GM19351 (cell line): ENCODE data around the gene TSPAN3.

Source experiments
- ATAC-seq: cut with Tn5 transposase; IDR thresholded peaks from one replicate; pipeline ENCODE4 v1.9.1; 2021; ENCODE audit warnings: mild to moderate bottlenecking, moderate library complexity; ENCODE audit not compliant: unreplicated experiment

Gene TSPAN3

DNA sequence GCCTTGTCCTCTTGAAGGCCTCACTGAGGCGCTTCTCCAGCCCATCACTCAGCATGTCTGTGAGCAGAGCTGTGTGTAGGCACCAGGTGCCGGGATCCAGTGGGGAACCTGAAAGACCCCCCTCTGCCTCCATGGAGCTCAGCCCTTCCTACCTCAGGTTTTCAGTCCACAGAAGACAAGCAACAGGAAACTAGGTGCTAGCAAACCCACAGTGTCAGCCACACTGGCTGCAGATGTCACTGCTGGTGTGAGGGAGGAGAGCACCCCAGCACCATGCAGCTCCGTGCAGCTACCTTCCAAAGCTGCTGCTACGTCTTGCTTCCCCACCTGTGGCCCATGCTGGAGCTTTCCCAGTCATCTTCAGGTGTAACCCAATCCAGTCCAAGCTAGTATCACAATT is 58.0 kb downstream of the TSPAN3 start:
- no peak for ATAC-seq

DNA sequence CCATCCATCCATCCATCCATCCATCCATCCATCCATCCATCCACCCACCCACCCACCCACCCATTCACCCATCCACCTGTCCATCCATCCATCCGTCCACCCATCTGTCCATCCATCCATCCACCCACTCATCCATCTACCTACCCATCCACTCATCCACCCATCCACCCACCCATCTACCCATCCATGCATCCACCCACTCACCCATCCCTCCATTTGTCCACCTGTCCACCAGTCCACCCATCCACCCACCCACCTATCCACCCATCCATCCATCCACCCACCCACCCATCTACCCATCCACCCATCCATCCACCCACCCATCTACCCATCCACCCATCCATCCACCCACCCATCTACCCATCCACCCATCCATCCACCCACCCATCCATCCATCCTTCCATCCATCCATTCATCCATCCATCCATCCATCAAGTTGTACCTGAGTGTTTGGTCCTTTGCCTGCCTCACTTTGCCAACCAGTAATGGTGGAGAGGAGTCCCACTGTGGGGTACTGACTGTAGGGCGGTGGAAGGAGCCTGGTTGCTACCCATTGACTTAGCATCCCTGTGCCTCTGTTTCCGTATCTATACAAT is 58.7 kb downstream of the TSPAN3 start:
- ATAC-seq, result no peak

DNA sequence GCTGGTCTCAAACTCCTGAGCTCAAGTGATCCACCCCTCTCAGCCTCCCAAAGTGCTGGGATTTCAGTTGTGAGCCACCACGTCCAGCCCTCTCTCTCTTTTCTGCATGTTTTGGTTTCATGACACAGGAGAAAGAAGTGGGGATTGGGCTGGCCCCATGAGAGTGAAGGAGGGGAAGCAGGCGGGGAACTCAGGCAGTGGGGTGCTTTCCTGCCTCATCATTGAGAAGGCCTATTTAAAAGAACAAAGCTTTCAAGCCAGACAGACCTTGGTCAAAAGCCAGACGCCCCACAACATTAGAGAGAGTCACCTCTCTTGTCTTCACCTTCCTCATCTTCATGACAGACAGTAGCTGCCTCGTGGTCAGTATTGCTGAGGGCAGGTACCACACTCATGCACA is 60.1 kb downstream of the TSPAN3 start:
- ATAC-seq, result no peak

DNA sequence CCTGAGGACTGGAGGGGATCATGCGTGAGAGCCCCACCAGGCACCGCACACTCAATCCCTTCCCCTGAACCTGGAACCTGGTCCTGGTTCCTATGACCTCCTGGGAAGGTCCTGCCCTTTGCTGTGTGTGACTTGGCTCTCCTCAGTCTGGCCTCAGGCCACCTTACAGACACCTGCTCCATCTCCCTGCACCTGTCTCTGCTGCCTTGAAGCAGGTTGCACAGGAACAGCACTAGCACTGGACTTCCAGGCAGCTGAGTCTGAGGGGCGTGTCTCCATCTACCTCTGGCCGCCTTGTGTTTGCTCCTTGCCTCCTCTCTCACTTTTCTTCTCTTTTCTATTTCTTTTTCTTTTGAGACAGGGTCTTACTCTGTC is 60.6 kb downstream of the TSPAN3 start:
- no peak for ATAC-seq

DNA sequence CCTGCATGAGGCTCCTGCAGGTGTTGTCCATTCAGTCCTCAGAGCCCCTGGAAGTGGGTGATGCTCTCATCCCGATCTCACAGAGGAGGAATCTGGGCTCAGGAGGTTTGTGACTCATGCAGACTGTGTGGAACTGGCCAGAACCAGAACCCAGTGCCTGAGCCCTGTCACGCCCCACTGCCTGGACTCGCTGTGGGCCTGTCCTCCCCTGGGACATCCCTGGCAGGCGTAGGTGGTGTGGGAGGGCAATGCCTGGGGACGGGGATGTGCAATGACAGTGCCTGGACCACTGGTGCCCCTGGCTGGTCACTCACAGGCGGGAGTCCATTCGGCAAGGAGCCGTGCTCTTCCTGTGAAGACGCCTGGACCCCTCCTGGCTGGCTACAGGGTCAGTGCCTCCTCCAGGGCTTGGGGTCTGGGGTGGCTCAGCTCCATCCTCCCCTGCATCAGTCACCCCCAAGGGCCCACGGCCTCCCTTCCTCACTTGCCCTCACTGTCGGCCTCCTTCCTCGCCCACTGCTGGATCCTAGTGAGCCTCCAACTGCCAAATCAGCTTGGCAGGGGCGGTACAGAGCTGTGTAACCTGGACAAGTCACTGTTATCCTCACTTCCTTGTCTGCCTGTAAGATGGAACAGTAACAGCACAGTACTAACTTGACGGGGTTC is 61.1 kb downstream of the TSPAN3 start:
- no peak for ATAC-seq

DNA sequence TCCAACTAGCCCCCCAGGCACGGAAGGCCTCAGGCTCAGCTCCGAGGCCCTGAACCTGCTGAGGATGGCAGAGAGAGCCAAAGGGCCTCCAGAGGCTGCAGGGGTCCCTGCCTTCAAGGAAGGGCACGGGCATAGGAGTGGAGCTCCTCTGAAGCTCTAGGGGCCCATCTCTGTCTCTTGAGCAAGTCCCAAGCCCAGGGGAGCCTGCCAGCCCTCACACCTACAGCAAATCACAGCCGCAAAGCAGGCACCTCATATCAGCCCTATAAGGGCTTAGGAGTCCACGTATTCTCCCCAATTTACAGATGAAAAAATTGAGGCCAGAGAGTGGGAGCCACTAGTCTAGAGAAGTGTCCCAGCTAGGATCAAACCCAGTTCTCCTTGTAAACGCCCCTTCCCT is 61.7 kb downstream of the TSPAN3 start:
- ATAC-seq, result no peak

DNA sequence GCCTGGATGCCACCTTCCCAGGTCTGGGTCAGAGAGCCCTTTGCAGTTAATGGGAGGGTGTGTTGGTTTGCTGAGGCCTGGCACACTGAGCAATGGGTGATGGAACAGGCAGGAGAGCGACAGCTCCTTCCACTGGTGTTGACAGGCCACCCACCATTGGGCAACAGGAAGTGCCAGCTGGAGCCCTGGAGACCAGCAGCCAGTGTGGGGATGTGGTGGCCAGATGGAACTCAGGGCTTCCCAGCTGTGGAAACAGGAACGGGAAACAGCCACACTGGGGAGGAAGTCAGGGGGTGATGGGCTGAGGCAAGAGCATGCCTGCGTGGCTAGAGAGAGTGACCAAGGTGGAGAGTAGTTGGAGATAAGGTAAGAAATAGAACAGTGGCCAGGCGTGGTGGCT is 66.7 kb downstream of the TSPAN3 start:
- no peak for ATAC-seq

DNA sequence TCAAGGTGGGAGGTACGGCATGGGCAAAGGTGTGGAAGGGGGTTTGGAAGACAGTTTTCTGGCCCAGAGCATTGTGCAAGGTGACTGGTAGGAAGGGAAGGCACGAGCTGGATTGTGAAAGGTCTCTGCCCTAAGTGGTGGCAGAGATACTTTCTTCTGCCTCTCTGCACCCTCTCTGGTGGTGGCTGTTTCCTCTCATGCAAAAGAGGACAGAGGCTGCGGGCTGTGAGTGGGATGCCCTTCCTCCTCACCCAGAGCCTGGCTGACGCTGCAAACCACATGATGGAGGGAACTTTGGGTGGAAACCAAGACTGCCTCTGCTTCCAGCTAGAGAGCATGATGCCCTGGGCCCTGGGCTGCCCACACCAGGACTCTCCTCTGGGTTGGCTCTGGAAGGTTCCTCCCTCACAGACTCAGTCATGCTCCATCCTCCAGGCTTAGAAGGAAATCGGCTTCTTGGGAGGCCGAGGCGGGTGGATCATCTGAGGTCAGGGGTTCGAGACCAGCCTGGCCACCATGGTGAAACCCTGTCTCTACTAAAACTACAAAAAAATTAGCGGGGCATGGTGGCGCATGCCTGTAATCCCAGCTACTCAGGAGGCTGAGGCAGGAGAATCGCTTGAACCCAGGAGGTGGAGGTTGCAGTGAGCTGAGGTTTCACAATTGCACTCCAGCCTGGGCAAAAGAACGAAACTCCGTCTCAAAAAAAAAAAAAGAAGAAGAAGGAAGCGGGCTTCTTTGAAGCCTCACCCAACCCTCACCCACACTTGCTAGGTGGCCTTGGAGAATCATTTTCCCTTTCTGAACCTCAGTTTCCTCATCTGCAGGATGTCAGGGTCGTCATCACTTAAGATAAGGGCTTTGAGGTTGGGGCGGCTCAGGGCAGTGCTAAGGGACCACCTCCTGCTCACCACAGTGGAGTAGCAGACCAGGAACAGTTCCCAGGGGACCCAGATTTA is 67.7 kb downstream of the TSPAN3 start:
- peak; percentile 67 for ATAC-seq

DNA sequence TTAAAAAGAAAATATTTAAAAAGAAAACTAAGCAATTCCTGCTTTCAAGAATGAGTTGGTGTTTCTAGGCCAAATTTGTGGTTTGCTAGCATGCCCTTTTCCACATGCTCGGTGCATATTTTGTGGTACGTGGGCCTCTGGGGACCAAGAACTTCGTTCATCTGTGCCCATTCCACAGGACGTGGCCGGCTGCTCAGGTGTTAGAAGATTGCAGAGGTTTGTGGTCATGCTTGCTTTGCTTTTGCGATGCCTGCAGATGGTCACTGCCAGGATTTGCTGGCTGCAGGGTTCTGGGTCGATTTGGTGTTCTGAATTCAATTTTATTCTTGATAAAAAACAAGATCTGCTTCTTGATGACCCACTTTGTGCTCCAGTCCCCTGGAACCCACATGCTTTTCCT is 68.5 kb downstream of the TSPAN3 start:
- ATAC-seq, result no peak

DNA sequence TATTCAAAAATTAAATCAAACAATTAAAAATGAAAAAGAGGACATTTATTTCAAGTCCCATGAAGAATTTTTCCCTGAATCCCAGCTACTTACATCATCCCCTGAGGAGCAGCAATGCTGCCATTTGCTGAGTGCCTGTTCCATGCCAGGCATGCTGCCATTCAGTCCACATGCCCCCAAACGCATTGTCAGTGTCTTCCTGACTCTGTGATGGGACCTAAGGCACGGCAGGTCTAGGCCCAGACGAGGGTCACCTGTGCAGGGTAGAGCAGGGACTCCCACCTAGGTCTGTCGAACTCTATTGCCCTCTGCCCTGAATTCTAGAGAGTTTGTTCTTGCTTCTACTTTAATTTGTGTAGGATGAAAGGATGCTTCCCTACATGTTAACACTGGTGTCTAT is 68.9 kb downstream of the TSPAN3 start:
- no peak for ATAC-seq

DNA sequence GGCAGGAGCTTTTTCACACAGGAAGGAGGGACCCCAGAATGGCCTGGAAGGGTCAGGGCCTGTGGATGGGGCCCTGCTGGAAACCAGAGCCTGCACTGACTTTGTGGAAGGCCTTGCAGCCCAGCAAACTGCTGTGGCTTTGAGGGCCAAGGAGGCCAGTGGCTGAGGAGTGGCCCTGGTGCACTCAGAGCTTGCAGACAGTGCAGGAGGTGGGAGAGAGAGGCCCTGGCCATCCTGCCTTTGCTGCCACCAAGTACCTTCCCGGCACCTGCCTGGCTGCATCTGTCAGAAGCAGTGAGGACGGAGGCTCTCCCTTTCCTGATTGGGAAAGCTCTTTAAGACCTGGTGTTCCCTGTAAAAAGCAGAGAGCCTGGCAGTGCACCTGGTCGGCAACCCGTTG is 69.6 kb downstream of the TSPAN3 start:
- no peak for ATAC-seq

DNA sequence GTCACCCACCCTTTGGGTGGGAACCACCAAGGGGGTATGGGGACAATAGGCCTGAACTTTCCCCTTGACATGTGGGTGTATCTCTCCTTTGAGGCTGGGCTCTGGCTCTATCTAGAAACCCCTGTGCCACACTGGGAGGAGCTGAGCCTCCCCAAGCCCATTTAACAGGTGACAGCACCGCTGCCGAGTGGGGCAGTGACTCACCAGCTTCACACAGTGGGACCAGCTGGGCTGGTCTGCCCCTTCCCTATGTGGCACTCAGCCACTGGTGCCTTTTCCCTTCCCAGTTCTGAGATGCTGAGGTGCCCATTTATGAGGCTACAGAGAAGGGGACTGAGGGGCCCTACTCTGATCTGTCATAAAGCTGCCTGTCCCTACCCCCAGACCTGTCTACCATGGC is 70.9 kb downstream of the TSPAN3 start:
- ATAC-seq, result no peak

DNA sequence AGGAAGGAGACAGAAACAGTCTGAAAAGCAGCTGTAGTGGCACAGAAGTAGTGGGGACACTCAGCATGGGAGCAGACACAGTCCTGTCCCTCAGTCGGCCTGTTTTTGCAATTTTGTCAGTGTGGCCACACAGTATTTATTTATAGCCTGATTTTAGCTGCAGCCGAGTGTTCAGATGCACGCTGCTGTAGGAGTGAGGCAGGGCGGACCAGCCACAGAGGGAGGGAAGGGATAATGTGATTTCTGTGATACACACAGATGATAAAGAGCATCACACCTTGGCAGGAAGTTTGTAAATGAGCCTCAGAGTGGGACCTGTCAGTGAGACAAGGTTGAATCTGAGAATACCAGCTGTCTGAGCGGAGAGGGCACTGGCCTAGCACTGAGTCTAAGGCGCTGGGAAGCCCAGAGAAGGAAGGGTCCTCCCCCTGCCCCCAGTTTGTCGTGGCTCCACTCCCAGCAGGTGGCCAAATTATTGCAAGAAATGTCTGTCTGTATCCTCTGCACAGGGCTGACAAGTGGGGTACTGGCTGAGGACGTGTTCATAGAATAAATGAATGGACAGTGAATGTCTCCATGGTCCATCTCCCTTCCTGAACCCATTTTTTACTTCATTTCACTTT is 72.1 kb downstream of the TSPAN3 start:
- no peak for ATAC-seq

DNA sequence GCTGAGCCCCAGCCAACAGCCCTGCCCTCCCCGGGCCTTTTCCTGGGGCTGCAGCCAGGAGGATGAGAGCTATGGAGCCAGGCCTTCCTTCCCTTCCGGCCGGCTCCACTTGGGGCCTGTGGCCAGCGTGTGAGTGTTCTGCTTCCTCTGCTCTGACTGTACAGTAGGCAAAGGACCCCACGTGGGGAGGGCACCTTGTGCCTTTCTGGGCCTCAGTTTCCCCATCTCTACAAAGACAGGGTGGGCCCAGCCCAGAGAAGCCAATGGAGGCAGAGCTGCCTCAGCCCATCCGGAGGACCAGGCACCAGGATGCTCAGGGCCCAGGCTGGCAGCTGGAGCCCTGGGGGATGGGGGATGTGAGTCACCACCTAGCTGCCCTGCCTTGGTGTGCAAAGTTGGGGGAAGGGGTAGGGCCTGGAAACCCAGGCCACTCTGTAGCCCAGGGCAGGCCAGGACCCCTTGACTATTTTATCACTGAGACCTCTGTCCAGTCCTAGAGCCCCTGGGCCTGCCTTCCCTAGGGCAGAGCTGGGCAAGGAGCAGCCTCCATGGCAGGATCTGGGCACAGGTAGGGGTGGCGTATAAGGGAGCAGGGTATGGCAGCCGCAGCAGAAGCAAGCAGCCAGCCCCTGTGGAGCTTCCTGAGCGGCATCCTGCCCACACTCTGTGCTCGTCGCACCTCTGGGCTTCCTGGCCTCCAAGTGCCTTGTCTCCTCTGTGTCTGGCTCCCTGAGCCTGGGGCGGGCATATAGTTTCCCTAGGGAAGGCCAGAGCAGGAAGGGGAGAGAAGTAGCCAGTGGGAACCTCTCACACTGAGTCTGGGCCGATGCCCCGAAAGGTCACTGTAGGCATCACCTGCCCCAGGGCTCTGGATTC is 74.1 kb downstream of the TSPAN3 start:
- ATAC-seq, result no peak

DNA sequence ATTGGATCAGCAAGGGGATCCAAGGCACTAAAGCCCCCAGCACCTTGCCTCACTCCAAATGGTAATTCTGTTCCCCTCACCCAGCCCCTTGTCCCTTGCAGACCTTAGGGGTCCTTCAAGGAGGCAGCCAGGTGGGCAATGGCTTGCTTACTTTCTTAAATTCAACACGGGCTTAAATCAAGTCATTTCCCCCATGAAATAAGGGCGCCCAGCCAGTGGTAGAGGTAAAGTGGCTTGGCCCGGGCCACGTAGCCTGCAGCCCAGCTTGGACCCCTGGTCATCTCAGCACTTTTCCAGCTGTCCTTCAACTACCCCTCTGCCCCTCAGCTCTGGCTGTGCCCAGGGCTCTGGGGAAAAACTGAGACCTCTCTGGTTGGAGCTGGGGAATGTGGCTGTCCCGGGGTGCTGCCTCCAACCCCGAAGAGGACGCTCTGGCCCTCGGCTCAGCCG is 74.8 kb downstream of the TSPAN3 start:
- no peak for ATAC-seq

DNA sequence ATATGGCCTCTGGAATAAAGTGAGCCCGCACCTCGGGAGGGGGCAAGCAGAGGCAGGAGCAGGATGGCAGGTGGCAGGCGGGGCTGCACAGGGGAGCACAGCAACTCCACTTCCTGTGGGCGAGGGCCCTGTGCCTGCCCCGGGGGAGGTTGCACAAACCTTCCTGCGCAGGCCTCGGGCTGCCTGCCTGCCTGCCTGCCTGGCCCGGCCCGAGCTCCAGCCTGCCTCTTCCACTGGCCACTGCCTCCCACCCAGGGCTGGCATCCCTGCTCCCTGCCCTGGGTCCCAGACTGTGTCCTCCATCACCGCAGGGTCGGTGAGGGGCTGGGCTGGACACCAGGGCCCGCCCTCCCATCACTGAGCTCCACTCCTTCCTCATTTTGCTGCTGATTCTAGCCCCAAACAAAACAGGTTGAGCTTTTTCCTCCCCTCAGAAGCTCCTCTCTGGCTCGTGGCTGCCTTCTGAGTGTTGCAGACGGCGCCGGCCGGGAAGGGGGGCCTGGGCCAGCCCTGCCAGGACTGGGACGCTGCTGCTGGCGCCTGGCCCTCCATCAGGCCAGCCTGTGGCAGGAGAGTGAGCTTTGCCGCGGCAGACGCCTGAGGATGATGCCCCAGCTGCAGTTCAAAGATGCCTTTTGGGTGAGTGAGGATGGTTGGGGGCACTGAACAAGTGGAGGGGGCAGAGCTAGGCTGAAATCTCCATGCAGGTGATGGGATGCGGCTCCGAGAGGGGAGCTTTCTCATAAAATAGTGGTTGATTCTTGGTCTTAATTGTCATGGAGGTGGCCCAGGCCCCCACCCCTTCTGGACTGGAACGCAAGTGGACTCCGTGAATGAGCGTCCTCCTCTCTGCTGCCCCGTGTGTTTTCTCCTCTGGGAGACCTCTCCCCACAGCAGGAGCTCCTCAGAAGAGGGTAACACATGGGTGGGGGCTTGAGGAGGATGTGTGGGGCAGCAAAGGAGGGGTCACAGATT is 75.7 kb downstream of the TSPAN3 start, which contains the start of gene PSTPIP1:
Gene PSTPIP1 (plus strand): TSS at position 156 of the 975 bp plus-strand sequence. CDS start 448 bp downstream, at position 604.
- peak; percentile 52 for ATAC-seq

DNA sequence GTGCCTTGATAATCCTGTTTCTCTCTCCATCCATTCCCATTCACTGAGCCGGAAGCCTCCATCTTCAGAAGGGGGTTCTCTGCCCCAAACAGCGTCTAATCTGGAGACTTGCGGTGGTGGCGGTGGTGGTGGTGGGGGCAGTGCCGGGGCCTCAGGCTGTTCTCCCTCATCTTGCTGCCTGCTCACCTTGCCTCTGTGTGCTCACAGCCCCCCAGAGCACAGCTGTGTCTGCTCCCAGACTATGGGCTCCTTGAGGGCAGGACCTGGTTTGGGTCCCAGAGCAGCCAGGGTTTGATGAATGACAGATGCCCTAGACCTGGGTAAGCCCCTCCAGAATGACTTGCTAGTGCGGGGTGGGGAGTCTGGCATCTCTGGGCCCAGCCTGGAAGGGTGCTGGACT is 76.4 kb downstream of the TSPAN3 start:
- no peak for ATAC-seq

DNA sequence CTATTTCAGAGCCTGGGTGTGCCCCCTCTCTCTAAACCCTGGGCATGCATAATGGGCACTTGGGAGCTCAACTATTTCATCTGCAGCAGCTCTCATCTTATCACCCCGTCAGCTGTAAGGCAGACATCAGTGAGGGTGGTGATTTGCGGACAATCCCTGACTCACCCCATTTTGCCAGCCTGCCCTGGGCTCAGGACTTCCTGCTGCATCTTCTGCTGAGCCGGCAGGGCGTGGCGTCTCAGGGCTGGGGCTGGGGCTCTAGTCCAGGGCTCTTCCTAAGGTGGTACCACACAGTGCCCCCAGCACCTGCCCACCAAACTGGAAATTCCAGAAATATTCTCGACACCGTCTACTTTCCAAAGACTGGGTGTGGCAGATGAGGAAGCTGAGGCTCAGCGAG is 76.9 kb downstream of the TSPAN3 start:
- ATAC-seq, result no peak

DNA sequence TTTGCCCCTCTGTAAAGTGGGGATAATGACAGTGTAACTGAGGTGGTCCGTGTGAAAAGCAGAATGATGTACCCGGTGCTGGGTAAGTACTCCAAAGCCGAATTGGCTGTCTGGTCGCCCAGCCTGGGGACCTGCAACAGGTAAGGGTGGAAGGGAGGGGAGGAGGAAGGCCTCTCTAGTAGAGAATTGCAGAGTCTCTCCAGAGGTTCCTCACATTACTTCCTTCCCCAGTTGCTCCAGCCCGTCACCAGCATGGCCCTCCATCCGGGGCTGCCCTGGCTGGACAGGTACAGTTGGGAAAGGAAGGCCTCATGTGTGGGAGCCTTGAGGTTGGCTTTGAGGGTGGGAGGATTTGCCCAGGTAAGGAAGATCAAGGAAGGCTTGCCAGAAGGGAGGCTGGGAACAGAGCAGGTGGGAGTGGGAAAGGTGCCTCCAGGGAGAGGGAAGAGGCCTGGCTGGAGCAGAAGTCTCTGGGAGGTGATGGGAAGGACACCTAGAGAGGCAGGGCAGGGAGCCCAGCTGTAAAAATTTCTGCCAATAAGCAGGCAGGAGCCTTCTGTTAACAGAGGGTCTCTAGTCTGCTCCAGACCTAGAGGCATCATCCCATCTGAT is 77.7 kb downstream of the TSPAN3 start:
- ATAC-seq, result no peak
